Measurements from ENCODE around the gene CBFA2T3.
"Not testable (repeated sequence)": the region's sequence is repeated elsewhere in the genome, so short reads cannot be mapped to it uniquely, and the experiment has no call there.

Gene CBFA2T3

DNA sequence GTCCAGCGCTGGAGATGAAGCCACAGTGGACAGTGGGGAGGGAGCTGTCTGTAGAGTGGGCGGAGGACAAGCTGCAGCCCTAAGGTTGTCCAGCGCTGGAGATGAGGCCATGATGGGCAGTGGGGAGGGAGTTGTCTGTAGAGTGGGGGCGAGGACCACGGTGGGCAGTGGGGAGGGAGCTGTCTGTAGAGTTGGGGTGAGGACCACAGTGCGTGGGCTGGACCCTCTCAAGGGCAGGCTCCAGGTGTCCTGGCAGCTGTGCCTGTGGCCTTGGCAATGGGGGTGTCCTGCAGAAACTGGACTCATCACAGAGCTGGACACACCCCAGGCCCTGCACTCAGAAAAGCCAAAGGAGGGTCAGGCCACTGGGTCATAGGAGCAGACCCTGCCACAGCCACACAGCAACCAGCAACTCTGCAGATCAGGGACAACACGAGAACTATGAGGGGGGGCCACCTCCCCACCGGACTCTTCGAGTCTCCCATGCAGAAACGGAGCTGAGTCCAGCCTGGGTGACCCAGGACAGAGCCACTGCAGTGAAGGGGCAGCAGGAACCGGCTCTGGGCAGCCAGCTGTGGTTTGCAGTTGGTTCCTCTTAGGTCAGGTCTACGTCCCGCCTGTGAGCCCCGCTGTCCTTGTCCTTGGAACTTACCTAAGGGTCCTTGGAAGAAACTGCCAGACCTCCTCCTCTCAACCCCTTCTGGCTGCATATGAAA lies 33.4 kb upstream of the CBFA2T3 start:
- DNase-seq (ENCODE audit: extremely low read depth, low read depth): no peak
- TF ChIP-seq, protein P1, sequence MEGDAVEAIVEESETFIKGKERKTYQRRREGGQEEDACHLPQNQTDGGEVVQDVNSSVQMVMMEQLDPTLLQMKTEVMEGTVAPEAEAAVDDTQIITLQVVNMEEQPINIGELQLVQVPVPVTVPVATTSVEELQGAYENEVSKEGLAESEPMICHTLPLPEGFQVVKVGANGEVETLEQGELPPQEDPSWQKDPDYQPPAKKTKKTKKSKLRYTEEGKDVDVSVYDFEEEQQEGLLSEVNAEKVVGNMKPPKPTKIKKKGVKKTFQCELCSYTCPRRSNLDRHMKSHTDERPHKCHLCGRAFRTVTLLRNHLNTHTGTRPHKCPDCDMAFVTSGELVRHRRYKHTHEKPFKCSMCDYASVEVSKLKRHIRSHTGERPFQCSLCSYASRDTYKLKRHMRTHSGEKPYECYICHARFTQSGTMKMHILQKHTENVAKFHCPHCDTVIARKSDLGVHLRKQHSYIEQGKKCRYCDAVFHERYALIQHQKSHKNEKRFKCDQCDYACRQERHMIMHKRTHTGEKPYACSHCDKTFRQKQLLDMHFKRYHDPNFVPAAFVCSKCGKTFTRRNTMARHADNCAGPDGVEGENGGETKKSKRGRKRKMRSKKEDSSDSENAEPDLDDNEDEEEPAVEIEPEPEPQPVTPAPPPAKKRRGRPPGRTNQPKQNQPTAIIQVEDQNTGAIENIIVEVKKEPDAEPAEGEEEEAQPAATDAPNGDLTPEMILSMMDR (IDR thresholded peaks at IDR 0.05; ENCODE audit: low read depth, low read length): no peak

DNA sequence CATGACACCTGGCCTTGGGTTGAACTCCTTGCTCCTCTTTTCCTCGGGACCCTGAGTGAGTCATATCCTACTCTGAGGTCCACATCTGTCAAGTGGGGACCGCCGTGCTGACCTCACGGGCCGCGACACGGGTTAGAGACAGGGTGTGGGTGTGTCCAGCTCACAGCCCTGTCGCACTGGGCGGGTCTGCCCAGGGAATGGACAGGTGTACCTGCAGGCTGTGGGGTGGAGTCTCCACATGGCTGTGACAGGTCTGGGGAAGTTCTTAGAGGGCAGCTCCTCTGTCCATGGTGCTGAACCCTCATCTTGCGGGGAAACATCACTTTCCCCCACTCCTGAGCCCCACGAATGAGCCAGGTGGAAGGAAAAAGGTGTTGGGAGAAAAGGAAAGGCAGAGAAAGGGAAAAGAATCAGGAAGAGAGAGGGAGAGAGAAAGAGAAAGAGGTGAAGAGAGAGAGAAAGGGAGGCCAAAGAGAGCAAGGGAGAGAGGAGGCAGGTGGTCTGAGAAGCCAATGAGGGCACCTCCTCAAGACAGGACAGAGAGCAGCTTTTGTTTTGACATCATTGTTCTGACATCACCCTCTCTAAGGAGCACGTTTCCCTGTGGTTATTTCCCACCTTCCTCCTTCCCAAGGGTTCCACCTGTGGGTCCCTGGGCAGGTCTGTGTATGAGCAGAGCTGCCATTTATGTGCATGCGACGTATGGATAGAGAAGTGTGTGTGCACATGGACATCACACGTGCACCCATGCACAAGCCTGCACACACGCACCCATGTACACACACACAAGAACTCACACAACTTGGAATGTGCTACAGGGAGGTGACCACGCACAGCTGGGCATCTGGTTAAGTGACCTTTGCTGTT lies 32.6 kb upstream of the CBFA2T3 start:
- DNase-seq (ENCODE audit: extremely low read depth, low read depth): no peak

DNA sequence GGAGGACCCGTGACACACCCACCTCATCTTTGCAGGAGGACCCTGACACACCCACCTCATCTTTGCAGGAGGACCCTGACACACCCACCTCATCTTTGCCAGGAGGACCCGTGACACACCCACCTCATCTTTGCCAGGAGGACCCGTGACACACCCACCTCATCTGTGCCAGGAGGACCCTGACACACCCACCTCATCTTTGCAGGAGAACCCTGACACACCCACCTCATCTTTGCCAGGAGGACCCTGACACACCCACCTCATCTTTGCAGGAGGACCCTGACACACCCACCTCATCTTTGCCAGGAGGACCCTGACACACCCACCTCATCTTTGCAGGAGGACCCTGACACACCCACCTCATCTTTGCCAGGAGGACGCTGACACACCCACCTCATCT lies 31.8 kb upstream of the CBFA2T3 start:
- not testable (repeated sequence) for DNase-seq (ENCODE audit: extremely low read depth, low read depth)

More for the DNA sequence above, 32.6 kb upstream of the CBFA2T3 start:
- TF ChIP-seq, protein P1 (IDR thresholded peaks at IDR 0.05; ENCODE audit: low read depth, low read length): no peak

DNA sequence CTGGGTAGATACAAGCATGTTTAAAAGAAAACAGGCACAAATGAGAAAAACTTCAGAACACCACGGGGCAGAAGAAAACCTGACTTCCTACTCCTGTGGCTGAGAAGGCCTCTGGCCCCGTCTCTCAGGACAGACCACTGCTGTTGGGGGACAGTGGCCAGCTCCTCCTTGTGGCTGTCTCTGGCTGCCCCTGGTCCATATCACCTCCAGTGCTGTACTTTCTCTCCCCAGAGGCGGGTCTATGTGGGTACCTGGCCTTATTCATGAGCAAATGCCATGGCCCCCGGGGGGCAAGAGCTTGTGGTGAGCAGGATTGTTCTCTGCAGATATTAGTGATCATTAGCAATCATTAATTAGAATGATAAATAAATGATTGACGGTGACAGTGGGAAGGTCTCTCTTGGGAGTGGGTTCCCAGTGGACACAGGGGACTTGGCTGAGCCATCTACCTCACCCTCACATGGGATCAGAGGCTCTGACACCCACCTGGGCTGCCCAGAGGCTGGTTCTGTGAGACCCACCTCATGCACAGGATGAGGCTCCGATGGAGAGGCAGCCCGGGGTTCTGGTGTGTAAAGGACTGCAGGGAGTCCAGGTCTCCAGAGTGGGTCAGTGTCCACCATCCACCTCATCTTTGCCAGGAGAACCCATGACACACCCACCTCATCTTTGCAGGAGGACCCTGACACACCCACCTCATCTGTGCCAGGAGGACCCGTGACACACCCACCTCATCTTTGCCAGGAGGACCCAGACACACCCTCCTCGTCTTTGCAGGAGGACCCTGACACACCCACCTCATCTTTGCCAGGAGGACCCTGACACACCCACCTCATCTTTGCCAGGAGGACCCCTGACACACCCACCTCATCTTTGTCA lies 30.6 kb upstream of the CBFA2T3 start:
- no peak for DNase-seq (ENCODE audit: extremely low read depth, low read depth)
- TF ChIP-seq, protein P1 (IDR thresholded peaks at IDR 0.05; ENCODE audit: low read depth, low read length): no peak

DNA sequence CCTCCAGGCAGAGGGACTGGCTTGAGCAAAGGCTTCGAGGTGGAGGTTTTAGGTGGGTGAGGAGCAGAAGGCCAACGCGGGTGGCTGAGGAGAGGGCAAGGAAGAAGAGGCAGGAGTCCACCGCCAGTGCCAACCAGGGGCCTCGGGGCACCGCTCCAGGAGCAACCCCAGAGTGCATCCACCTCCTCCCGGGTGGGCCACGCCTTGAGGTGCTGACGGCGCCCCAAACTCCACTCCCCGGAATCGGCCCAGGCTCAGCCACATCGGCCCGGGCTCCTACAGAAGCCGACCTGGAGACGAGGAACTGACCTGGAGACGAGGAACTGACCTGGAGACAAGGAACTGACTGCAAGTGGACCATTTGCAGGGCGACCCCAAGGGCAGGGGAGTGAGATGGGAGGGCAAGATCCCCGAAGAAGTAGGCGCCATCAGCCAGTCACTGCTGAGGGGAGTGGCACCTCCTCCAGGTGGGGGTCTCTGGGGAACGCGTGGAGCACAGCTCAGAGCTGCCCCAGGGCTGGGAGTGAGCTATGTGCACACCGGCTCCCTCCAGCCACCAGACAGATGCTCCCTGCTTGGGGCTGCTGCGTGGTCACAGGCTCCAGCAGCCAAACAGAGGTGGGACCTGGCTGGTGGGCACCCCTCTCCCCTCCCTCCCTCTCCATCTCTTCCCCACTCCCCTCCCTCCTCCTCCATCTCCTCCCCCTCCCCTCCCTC lies 29.2 kb upstream of the CBFA2T3 start:
- TF ChIP-seq, protein P1 (IDR thresholded peaks at IDR 0.05; ENCODE audit: low read depth, low read length): no peak
- no peak for DNase-seq (ENCODE audit: extremely low read depth, low read depth)

DNA sequence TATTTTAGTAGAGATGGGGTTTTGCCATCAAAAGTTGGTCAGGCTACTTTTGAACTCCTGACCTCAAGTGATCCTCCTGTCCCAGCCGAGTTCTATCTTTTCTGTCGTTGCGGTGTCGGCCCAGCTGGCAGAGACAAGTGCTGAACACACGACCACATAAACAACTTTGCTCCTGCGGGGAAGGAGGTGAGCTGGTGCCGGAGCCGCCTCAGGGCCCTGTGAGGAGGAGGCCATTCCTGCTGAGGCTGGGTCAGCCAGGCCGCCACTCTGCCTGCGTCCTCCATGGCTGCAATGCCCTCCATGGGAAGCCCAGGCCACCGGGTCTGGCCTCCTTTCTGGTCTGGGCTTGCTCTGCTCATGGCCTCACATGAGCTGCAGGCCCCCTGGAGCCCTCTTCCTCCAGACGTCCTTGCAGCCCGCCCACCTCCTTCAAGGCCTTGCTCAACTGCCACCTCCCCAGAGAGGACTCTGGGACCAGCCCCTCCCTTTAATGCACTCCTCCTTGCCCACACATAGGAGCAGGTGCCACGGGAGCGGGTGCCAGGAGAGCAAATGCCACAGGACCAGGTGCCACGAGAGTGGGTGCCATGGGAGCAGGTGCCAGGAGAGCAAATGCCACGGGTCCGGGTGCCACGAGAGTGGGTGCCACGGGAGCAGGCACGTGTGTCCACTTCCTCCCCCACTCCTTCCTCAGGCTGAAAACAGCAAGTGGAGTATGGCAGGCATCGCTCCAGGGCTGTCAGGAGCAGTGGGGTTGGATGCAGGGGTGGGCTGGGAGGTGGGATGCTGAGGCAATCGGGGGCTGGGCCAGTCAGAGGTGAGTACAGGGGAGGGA lies 28.4 kb upstream of the CBFA2T3 start:
- DNase-seq (ENCODE audit: extremely low read depth, low read depth): no peak
- TF ChIP-seq, protein P1 (IDR thresholded peaks at IDR 0.05; ENCODE audit: low read depth, low read length): no peak

Measured in AG09319 (cell line).